Activated CD4-positive, alpha-beta memory T cell treated with anti-CD3 and anti-CD28 coated beads, Interleukin-2, amount 10 ng/mL, durations not matched to agents 7 days and 5 days (primary cell): ENCODE results near the gene LEO1. TPM values are rescaled to one million over a fixed set of nuclear protein-coding genes. Genes with fewer than 3 reads are reported as not detected.

Experiments used
- CTCF ChIA-PET: fragments of 350-600 bp; sonication (Branson Sonifier 250); formaldehyde crosslinking; loops from one replicate; lab custom pipeline; 2021; ENCODE audit warnings: antibody characterized with exemption, inconsistent platforms; lab: Charles Lee
- POLR2A ChIA-PET: fragments of 350-600 bp; sonication (Branson Sonifier 250); formaldehyde crosslinking; loops from one replicate; lab custom pipeline; 2021; ENCODE audit warnings: antibody characterized with exemption; lab: Charles Lee
- DNase-seq: peaks from one replicate; pipeline ENCODE4 v3.0.0-alpha.2; 2020
- H3K27ac Mint-ChIP-seq: one replicate; pipeline ENCODE4 v1.8.0; 2021; ENCODE audit warnings: mild to moderate bottlenecking, mixed read lengths
- H3K27me3 Mint-ChIP-seq: one replicate; pipeline ENCODE4 v1.8.0; 2021; ENCODE audit warnings: mixed read lengths
- H3K36me3 Mint-ChIP-seq: one replicate; pipeline ENCODE4 v1.8.0; 2021; ENCODE audit warnings: low read depth, mixed read lengths
- H3K4me1 Mint-ChIP-seq: one replicate; pipeline ENCODE4 v1.8.0; 2021; ENCODE audit warnings: mixed read lengths
- H3K4me3 Mint-ChIP-seq: one replicate; pipeline ENCODE4 v1.8.0; 2021; ENCODE audit warnings: mild to moderate bottlenecking, mixed read lengths
- H3K9me3 Mint-ChIP-seq: one replicate; pipeline ENCODE4 v1.8.0; 2021; ENCODE audit warnings: mixed read lengths
- total RNA-seq, 2 experiments: library from RNA; stranded (reverse); gene quantifications; one replicate each; pipeline ENCODE4 v1.2.3, GENCODE V29; 2021

The LEO1 gene
- total RNA-seq, 2 experiments from 2014 or later = 31.2 to 32.8 TPM

DNA sequence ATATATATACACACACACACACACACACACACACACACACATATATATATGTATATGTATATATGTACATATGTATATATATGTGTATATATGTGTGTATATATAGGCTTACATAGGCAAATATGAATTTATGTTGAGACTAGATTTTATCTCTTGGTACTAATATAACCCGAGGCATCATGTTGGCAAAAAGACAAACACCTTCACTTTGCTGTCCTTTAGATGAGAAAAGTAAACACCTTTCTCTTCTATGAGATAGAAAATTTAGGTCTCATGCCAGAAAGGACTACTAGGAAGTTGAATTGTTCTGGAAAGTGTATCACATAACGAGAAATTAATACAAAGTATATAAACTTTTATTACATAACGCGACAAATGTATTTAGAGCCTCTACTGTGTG lies 19.6 kb upstream of the LEO1 start:
- DNase-seq = no peak
- H3K4me1 Mint-ChIP-seq = no peaks in the 10 kb centered on the region
- CTCF ChIA-PET = no interaction called here

DNA sequence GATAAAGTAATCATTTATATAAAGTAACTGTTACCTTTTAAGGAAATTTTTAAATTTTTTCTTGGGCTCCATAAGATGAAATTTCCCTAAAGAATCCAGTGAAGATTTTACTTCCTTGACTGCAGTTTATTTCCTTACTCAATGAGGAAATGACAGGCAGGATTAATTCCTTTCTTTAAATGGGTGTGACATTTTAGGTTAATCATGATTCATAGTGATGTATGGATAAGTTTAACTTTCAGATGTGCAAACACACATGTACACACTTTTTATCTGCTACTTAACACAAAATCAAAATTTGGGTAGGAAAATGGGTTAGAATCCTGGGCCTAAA lies 11.2 kb upstream of the LEO1 start:
- ChIA-PET CTCF (interaction anchor here (1.0 kb wide), 1 partner anchor 63 kb away, joined by 3 read pairs; no protein-coding TSS in a partner anchor), POLR2A (no interaction called here)
- Mint-ChIP-seq H3K27ac (peak overlapping the region; percentile 60), H3K36me3 (no peaks in the 10 kb centered on the region), H3K9me3 (no peaks in the 10 kb centered on the region), H3K4me1 (peaks cover 20% of the 10 kb centered on the region), H3K27me3 (no peaks in the 10 kb centered on the region), H3K4me3 (no peak overlapping the region)
- no peak for DNase-seq

More for the DNA sequence above, 19.6 kb upstream of the LEO1 start:
- Mint-ChIP-seq H3K4me3 (no peak overlapping the region), H3K36me3 (no peaks in the 10 kb centered on the region), H3K27ac (no peak overlapping the region), H3K9me3 (no peaks in the 10 kb centered on the region), H3K27me3 (no peaks in the 10 kb centered on the region)
- POLR2A ChIA-PET = no interaction called here

DNA sequence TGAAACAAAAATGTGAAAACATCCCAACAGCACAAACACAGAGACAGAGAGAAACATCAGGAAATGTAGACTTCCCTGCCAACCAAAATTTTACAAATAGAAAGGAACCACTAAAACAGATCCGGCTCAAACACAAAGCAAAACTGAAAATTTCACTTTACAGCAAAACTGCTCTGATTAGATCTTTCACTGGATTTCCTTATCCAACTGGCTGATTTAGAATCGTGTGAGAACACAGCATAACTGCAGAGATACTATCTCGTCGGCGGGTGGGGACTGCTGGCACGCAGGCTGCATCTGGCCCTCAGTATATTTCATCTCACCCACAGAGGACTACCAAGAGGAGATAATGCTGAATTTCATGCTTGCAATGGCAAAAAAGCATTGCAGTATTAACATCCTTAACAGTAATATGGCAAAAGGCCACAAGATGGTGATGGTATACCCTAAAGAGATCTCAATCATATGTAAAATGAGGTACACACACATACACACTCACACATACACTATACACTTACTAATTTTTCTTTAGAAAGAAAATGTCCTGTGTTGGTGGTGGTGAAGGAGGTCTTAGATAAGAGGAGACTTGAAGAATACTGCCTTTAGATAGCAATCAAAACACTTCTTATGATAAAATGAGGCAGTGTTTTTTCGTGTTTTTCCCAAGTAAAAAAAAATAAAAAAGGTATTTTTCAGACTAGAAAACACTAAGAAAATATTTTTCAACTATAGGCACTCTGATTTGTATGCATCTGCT lies 10.6 kb upstream of the LEO1 start:
- peak; percentile 80 for DNase-seq
- Mint-ChIP-seq H3K27me3 (no peaks in the 10 kb centered on the region), H3K9me3 (no peaks in the 10 kb centered on the region), H3K4me3 (peak overlapping the region; percentile 78), H3K27ac (peak overlapping the region; percentile 88), H3K4me1 (peaks cover 20% of the 10 kb centered on the region), H3K36me3 (no peaks in the 10 kb centered on the region)
- POLR2A ChIA-PET = interaction anchor here (0.6 to 2.6 kb wide), 7 partner anchors 10 to 577 kb away, joined by 3 to 47 read pairs (median 3); partner anchors contain the start of gene LEO1
- CTCF ChIA-PET = interaction anchor here (0.8 to 3.2 kb wide), 7 partner anchors 10 to 226 kb away, joined by 3 to 21 read pairs (median 6); partner anchors contain the start of gene LEO1

DNA sequence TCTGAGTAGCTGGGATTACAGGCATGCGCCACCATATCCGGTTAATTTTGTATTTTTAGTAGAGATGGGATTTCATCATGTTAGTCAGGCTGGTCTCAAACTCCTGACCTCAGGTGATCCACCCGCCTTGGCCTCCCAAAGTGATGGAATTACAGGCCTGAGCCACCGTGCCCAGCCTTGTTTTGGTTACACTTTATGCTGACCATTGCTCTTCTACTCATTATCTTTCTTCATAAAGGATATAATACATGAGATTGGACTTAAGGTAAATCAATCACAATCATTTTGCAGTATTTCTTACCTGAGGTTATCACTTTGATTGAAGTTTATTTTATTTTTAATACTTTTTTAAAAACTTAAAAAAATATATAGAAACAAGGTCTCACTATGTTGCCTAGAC lies 2.2 kb upstream of the LEO1 start:
- Mint-ChIP-seq H3K4me1 (peaks cover 28% of the 10 kb centered on the region), H3K27ac (no peak overlapping the region), H3K36me3 (peaks cover 9% of the 10 kb centered on the region), H3K4me3 (no peak overlapping the region), H3K9me3 (no peaks in the 10 kb centered on the region), H3K27me3 (no peaks in the 10 kb centered on the region)
- DNase-seq = no peak
- POLR2A ChIA-PET = interaction anchor here (3.0 kb wide), 1 partner anchor 47 kb away, joined by 24 read pairs; no protein-coding TSS in a partner anchor
- CTCF ChIA-PET = interaction anchor here (0.8 to 1.3 kb wide), 2 partner anchors 165 to 255 kb away, joined by 3 read pairs; no protein-coding TSS in a partner anchor

DNA sequence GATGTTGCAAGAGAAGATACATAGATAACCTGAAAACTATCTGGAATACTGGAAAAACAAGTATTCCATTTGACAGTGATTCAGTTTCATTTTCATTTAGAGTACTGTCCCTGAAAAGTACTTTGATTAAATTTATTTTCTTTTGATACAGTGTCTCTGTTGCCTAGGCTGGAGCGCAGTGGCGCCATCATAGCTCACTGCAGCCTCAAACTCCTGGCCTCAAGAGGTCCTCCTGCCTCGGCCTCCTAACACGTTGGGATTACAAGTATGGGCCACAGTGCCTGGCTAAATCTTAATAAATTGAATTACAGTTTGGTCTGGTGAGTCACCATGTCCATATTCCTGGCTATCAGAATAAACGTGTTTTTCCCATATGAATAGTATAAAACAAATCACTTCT lies 1.6 kb upstream of the LEO1 start:
- H3K27ac Mint-ChIP-seq = no peak overlapping the region
- CTCF ChIA-PET = interaction anchor here (0.8 to 3.4 kb wide), 5 partner anchors 7 to 255 kb away, joined by 3 to 21 read pairs (median 3); no protein-coding TSS in a partner anchor
- no peaks in the 10 kb centered on the region for H3K9me3 Mint-ChIP-seq
- peaks cover 28% of the 10 kb centered on the region for H3K4me1 Mint-ChIP-seq
- H3K27me3 Mint-ChIP-seq = no peaks in the 10 kb centered on the region
- POLR2A ChIA-PET = interaction anchor here (2.3 to 3.1 kb wide), 3 partner anchors 8 to 206 kb away, joined by 18 to 47 read pairs (median 24); no protein-coding TSS in a partner anchor
- peaks cover 9% of the 10 kb centered on the region for H3K36me3 Mint-ChIP-seq
- H3K4me3 Mint-ChIP-seq = no peak overlapping the region
- no peak for DNase-seq

DNA sequence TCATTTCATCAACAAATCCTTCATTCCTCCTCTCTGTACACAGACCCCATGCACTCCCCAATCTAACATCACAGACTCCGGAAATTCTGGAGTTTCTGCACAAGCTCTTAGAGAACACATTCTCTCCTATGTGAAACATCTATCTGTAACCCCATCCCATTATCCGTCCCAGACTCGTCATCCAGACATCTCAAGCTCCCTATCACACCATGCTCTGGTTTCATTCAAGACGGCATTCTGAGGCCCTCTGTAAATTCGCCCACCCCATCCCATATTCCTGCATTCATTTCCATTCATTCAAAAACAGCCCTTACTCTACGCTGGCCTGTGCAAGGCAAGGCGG lies 575 bp downstream of the LEO1 start:
- ChIA-PET CTCF (interaction anchor here (0.8 to 3.4 kb wide), 10 partner anchors 10 to 321 kb away, joined by 3 to 21 read pairs (median 5); no protein-coding TSS in a partner anchor), POLR2A (interaction anchor here (0.6 to 3.1 kb wide), 22 partner anchors 8 to 587 kb away, joined by 3 to 47 read pairs (median 4); no protein-coding TSS in a partner anchor)
- peak overlapping the region; percentile 93 for H3K4me3 Mint-ChIP-seq
- no peak for DNase-seq
- H3K4me1 Mint-ChIP-seq = peaks cover 38% of the 10 kb centered on the region
- H3K36me3 Mint-ChIP-seq = peaks cover 25% of the 10 kb centered on the region
- no peaks in the 10 kb centered on the region for H3K27me3 Mint-ChIP-seq
- peak overlapping the region; percentile 87 for H3K27ac Mint-ChIP-seq
- peaks cover 10% of the 10 kb centered on the region for H3K9me3 Mint-ChIP-seq

DNA sequence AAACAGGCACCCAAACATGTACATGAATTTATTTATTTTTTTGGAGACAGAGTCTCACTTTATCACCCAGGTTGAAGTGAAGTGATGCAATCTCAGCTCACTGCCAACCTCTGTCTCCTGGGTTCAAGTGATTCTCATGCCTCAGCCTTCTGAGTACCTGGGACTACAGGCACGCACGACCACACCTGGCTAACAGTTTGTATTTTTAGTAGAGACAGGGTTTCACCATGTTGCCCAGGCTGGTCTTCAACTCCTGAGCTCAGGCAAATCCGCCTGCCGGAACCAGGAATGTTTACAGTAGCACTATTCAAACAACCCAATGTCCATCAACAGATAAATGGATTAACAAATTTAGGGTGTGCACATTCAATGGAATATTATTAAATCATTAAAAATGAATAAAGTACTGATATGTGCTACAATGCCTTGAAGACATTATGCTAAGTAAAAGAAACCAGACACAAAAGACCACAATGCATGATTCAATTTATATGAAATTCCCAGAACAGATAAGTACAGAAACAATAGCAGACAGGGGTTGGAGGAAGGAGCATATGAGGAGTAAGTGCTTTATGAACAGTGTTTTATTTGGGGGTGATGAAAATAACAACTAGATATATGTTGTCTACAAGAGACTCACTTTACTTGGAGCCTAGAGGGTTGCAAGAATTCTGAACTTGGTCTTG lies 1.3 kb downstream of the LEO1 start:
- Mint-ChIP-seq H3K9me3 (peaks cover 10% of the 10 kb centered on the region), H3K4me3 (peak overlapping the region; percentile 93), H3K27ac (peak overlapping the region; percentile 87), H3K36me3 (peaks cover 32% of the 10 kb centered on the region), H3K4me1 (peaks cover 42% of the 10 kb centered on the region), H3K27me3 (no peaks in the 10 kb centered on the region)
- ChIA-PET CTCF (interaction anchor here (0.8 to 3.4 kb wide), 6 partner anchors 10 to 168 kb away, joined by 3 to 21 read pairs (median 6); no protein-coding TSS in a partner anchor), POLR2A (interaction anchor here (1.0 to 3.1 kb wide), 11 partner anchors 9 to 256 kb away, joined by 3 to 47 read pairs (median 8); no protein-coding TSS in a partner anchor)
- DNase-seq = no peak

DNA sequence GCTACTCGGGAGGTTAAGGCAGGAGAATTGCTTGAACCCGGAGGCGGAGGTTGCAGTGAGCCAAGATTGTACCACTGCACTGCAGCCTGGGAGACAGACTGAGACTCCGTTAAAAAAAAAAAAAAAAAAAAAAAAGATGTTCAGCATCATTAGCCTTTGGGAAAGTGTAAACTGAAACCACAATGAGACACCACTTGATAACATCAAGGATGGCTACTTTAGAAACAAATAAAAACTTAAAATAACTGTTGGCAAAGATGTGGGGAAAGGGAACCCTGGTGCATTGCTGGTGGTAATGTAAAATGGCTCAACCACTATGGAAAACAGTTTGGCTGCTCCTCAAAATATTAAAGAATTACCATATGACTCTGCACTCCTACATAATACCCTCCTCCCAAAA lies 1.9 kb downstream of the LEO1 start:
- Mint-ChIP-seq H3K4me1 (peaks cover 42% of the 10 kb centered on the region), H3K9me3 (peaks cover 10% of the 10 kb centered on the region), H3K27me3 (no peaks in the 10 kb centered on the region), H3K36me3 (peaks cover 36% of the 10 kb centered on the region), H3K4me3 (peak overlapping the region; percentile 93), H3K27ac (peak overlapping the region; percentile 46)
- DNase-seq = no peak
- POLR2A ChIA-PET = interaction anchor here (1.1 to 1.2 kb wide), 2 partner anchors 50 to 82 kb away, joined by 4 read pairs; no protein-coding TSS in a partner anchor
- CTCF ChIA-PET = no interaction called here

DNA sequence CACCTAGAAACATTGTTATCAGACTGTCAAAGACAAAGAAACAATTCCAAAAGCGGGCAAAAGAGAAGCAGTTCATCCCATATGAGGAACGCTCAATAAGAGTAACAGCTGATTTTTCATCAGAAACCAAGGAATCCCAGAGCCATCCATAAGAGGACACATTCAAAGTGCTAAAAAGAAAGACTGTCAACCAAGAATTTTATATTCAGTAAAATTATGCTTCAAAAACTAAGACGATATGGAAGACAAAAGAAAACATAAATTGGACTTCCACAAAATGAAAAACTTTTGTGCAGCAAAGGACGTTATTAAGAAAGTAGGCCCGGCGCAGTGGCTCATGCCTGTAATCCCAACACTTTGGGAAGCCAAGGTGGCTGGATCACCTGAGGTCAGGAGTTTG lies 4.0 kb downstream of the LEO1 start:
- Mint-ChIP-seq H3K4me3 (no peak overlapping the region), H3K27ac (no peak overlapping the region), H3K4me1 (peaks cover 36% of the 10 kb centered on the region), H3K36me3 (peaks cover 54% of the 10 kb centered on the region), H3K9me3 (peaks cover 10% of the 10 kb centered on the region), H3K27me3 (no peaks in the 10 kb centered on the region)
- POLR2A ChIA-PET = no interaction called here
- no peak for DNase-seq
- CTCF ChIA-PET = interaction anchor here (0.5 kb wide), 1 partner anchor 13 kb away, joined by 4 read pairs; no protein-coding TSS in a partner anchor

DNA sequence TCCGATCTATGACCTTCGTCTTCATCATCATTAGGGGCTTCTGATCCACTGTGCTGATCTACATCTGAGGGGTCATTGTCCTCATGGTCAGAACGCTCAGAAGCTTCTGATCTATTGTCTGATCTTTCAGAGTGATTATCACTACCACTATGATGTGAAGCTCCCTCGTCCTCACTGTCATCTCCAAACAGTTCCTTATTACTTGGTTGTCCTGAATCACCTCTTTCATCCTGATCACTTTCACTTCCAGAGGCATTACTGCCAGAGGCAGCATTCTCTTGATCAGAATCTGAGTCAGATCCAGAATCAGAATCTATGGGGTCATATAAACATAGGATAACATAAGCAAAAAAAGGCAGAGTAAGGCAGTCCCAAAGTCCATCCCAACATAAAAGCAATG lies 5.4 kb downstream of the LEO1 start:
- Mint-ChIP-seq H3K36me3 (peaks cover 59% of the 10 kb centered on the region), H3K4me1 (peaks cover 31% of the 10 kb centered on the region), H3K9me3 (peaks cover 10% of the 10 kb centered on the region), H3K27ac (no peak overlapping the region), H3K27me3 (no peaks in the 10 kb centered on the region), H3K4me3 (no peak overlapping the region)
- DNase-seq = no peak
- ChIA-PET CTCF (no interaction called here), POLR2A (no interaction called here)

DNA sequence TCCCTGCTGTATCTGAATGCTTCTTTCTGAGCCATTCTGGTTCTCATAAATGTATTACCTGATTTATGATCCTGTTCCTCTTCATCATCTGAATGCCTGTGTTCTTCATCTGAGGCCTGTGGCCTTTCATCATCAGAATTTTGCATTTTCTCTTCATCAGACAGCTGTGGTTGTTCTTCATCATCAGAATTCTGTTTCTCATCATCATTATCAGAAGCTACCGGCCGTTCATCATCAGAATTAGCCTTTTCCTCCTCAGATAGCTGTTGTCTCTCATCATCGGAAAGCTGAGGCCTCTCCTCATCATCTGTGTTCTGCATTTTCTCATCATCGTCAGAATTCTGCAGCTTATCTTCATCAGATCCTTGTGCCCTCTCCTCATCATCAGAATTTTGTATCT lies 5.9 kb downstream of the LEO1 start:
- Mint-ChIP-seq H3K36me3 (peaks cover 58% of the 10 kb centered on the region), H3K9me3 (peaks cover 10% of the 10 kb centered on the region), H3K27me3 (no peaks in the 10 kb centered on the region), H3K27ac (no peak overlapping the region), H3K4me1 (peaks cover 29% of the 10 kb centered on the region), H3K4me3 (no peak overlapping the region)
- DNase-seq = no peak
- ChIA-PET POLR2A (no interaction called here), CTCF (no interaction called here)

DNA sequence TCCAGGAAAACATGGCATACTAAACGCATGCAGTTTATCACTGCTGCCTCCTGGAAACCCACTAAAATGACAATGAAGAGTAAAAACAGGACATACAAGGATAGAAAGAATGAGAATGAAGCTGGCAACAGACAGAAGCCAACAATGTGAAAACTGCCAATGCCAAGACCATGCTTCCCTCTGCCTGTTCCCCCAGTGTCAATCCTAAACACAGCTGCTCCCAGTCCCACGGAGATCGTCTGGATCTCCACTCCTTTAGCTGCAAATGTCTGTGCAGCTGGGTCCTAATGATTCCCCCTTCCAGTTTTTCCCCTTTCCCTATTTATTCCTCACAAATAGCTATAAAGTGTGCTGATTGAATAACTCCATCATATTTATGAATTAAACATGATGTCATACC lies 16.1 kb downstream of the LEO1 start:
- Mint-ChIP-seq H3K4me3 (no peak overlapping the region), H3K36me3 (peaks cover 63% of the 10 kb centered on the region), H3K4me1 (peaks cover 5% of the 10 kb centered on the region), H3K27me3 (no peaks in the 10 kb centered on the region), H3K9me3 (no peaks in the 10 kb centered on the region), H3K27ac (no peak overlapping the region)
- ChIA-PET CTCF (no interaction called here), POLR2A (interaction anchor here (0.6 kb wide), 1 partner anchor 8 kb away, joined by 3 read pairs; no protein-coding TSS in a partner anchor)
- no peak for DNase-seq

DNA sequence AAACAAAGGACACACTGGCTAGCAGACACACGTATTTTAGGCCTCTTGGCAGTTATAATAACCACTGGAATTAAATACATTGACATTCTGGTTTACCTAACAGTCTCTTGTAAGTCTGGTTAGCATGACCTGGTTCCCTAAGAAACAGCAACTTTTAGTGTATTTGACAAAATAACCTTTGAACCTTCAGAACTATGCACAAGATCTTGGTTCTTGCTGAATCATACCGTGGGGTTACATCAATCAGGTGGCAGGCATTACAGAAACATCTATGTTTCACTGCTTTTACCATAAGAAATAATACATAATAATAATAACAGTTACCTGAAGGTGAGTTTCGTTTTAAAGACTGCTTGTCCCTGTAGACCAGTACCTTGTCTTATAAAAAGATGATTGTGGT lies 18.8 kb downstream of the LEO1 start:
- H3K9me3 Mint-ChIP-seq = no peaks in the 10 kb centered on the region
- no peaks in the 10 kb centered on the region for H3K4me1 Mint-ChIP-seq
- H3K27ac Mint-ChIP-seq = no peak overlapping the region
- DNase-seq = no peak
- H3K27me3 Mint-ChIP-seq = no peaks in the 10 kb centered on the region
- POLR2A ChIA-PET = no interaction called here
- peaks cover 69% of the 10 kb centered on the region for H3K36me3 Mint-ChIP-seq
- H3K4me3 Mint-ChIP-seq = no peak overlapping the region
- CTCF ChIA-PET = no interaction called here
